Renal cortex interstitium (tissue), 11 donors: ENCODE results near the gene NDOR1. TPM values are rescaled to one million over a fixed set of nuclear protein-coding genes. Genes with fewer than 3 reads are reported as not detected.

Experiments
- DNase-seq, 11 donors: peaks; one replicate each; pipeline ENCODE4 v3.0.0-alpha.2; 2013; ENCODE audit warnings: low read depth in 9 of 11, low spot score in 4 of 11; ENCODE audit errors: extremely low read depth in 1 of 11
- polyA plus RNA-seq, 3 donors: library from polyadenylated mRNA; unstranded; fragments of 120-200 nt; gene quantifications; one replicate each; pipeline ENCODE4 v1.2.1, GENCODE V29; 2013; ENCODE audit not compliant: insufficient read length in 3 of 3

NDOR1 gene
- polyA plus RNA-seq, 3 donors: 8.2 to 15.1 (median 14.2) TPM

GRCh38 chr9:137213160-137214060 lies 7.9 kb downstream of the NDOR1 start:
- DNase-seq: no peak

- no peak for DNase-seq
Measured at GRCh38 chr9:137214620-137215019, 9.1 kb downstream of the NDOR1 start.

GRCh38 chr9:137215196-137215986 lies 9.9 kb downstream of the NDOR1 start:
- DNase-seq: no peak

- no peak for DNase-seq
Measured at GRCh38 chr9:137216188-137216965, 10.9 kb downstream of the NDOR1 start.

- no peak for DNase-seq
Measured at GRCh38 chr9:137217276-137218211, 12.0 kb downstream of the NDOR1 start.

- DNase-seq: no peak
Measured at GRCh38 chr9:137218212-137218753, 12.8 kb downstream of the NDOR1 start.

- no peak for DNase-seq
Measured at GRCh38 chr9:137218754-137219271, 13.3 kb downstream of the NDOR1 start.

- no peak for DNase-seq
Measured at GRCh38 chr9:137219757-137220316, 14.3 kb downstream of the NDOR1 start.

- no peak for DNase-seq
Measured at GRCh38 chr9:137220317-137221094, 15.0 kb downstream of the NDOR1 start.

- no peak for DNase-seq
Measured at GRCh38 chr9:137221095-137221505, 15.6 kb downstream of the NDOR1 start.

- DNase-seq: no peak
Measured at GRCh38 chr9:137221506-137222111, 16.1 kb downstream of the NDOR1 start.

- no peak for DNase-seq
Measured at GRCh38 chr9:137222190-137223077, 16.9 kb downstream of the NDOR1 start, which contains the start of gene RNF208. TSS of gene RNF208 (minus strand) at chr9:137222240. CDS start at chr9:137221212, 1,028 bp downstream.

GRCh38 chr9:137223078-137223970 lies 17.8 kb downstream of the NDOR1 start:
- peak; percentile 87 to 97 (median 94) for DNase-seq
